CD4-positive, alpha-beta T cell treated with Interleukin-10 for 1 hour (primary cell): ENCODE data around the gene SPNS3.

ENCODE experiments used
- DNase-seq: peaks from one replicate; pipeline ENCODE4 v3.0.0-alpha.2; 2020

SPNS3 gene

GRCh38 chr17:4490637-4491061, 56.9 kb downstream of the SPNS3 start:
- DNase-seq, result no peak

- no peak for DNase-seq
Measured at GRCh38 chr17:4492721-4493561, 59.2 kb downstream of the SPNS3 start.

GRCh38 chr17:4497101-4497824, 63.5 kb downstream of the SPNS3 start:
- no peak for DNase-seq

- DNase-seq, result peak; percentile 74
Measured at GRCh38 chr17:4498461-4499397, 65.0 kb downstream of the SPNS3 start, which contains the start of gene SPNS2. Gene SPNS2 (plus strand): TSS chr17:4498881. CDS start chr17:4499048, 167 bp downstream.

GRCh38 chr17:4499431-4500190, 65.9 kb downstream of the SPNS3 start:
- DNase-seq, result peak; percentile 34

GRCh38 chr17:4500191-4500571, 66.4 kb downstream of the SPNS3 start:
- no peak for DNase-seq

GRCh38 chr17:4501295-4501949, 67.7 kb downstream of the SPNS3 start:
- no peak for DNase-seq

- no peak for DNase-seq
Measured at GRCh38 chr17:4502466-4503154, 68.9 kb downstream of the SPNS3 start.

GRCh38 chr17:4503283-4504025, 69.7 kb downstream of the SPNS3 start:
- DNase-seq, result no peak

- DNase-seq, result no peak
Measured at GRCh38 chr17:4504188-4504587, 70.4 kb downstream of the SPNS3 start.

- DNase-seq, result no peak
Measured at GRCh38 chr17:4505187-4505586, 71.4 kb downstream of the SPNS3 start.

GRCh38 chr17:4506175-4506813, 72.6 kb downstream of the SPNS3 start:
- no peak for DNase-seq

GRCh38 chr17:4506892-4507291, 73.2 kb downstream of the SPNS3 start:
- DNase-seq, result no peak

- no peak for DNase-seq
Measured at GRCh38 chr17:4507361-4508111, 73.8 kb downstream of the SPNS3 start.

GRCh38 chr17:4508207-4508606, 74.5 kb downstream of the SPNS3 start:
- no peak for DNase-seq

GRCh38 chr17:4509401-4509800, 75.7 kb downstream of the SPNS3 start:
- DNase-seq, result peak; percentile 19

GRCh38 chr17:4509923-4510617, 76.3 kb downstream of the SPNS3 start:
- no peak for DNase-seq

- no peak for DNase-seq
Measured at GRCh38 chr17:4510618-4510941, 76.8 kb downstream of the SPNS3 start.
